Suprapubic skin (tissue), 4 donors: ENCODE data around the gene TPRN. TPM values are rescaled to one million over a fixed set of nuclear protein-coding genes. Genes with fewer than 3 reads are reported as not detected.
A peak's percentile ranks its signal among the peaks of the same experiment; 100 is the strongest.
"Not testable (repeated sequence)": the region's sequence is repeated elsewhere in the genome, so short reads cannot be mapped to it uniquely, and the experiment has no call there.

Experiments
- DNase-seq, 2 donors: peaks; one replicate each; pipeline ENCODE4 v3.0.0-alpha.2; 2019; ENCODE audit warnings: low spot score in 2 of 2
- H3K27ac ChIP-seq: fragments of 200-600 bp; sonication (generic); one replicate; pipeline ENCODE4 v1.5.1; 2019
- H3K27me3 ChIP-seq: fragments of 200-600 bp; sonication (generic); one replicate; pipeline ENCODE4 v1.5.1; 2019
- H3K36me3 ChIP-seq: fragments of 200-600 bp; sonication (generic); one replicate; pipeline ENCODE4 v1.5.1; 2019
- H3K4me1 ChIP-seq: fragments of 200-600 bp; sonication (generic); one replicate; pipeline ENCODE4 v1.5.1; 2019
- H3K4me3 ChIP-seq: fragments of 200-600 bp; sonication (generic); one replicate; pipeline ENCODE4 v1.5.1; 2019; ENCODE audit warnings: mild to moderate bottlenecking
- H3K9me3 ChIP-seq: fragments of 200-600 bp; sonication (generic); one replicate; pipeline ENCODE4 v1.5.1; 2019
- CTCF ChIP-seq, 2 donors: fragments of 200-600 bp in 1 of 2; fragments of 450-650 bp in 1 of 2; sonication (generic) in 1 of 2; IDR thresholded peaks; one replicate each; pipeline ENCODE4 v1.5.1; 2016 to 2019; ENCODE audit warnings: antibody characterized with exemption in 2 of 2, mild to moderate bottlenecking in 1 of 2, moderate library complexity in 1 of 2
- EP300 ChIP-seq: sonication (generic); formaldehyde crosslinking; IDR thresholded peaks from one replicate; pipeline ENCODE4 v1.6.1; 2017; ENCODE audit warnings: antibody characterized with exemption
- POLR2A ChIP-seq, 2 donors: fragments of 450-650 bp; IDR thresholded peaks; one replicate each; pipeline ENCODE4 v1.6.1; 2017; ENCODE audit warnings: antibody characterized with exemption in 2 of 2, mild to moderate bottlenecking in 2 of 2, moderate library complexity in 2 of 2
- POLR2AphosphoS5 ChIP-seq, 3 donors: sonication (generic); formaldehyde crosslinking; IDR thresholded peaks; one replicate each; pipeline ENCODE4 v1.6.1; 2017; ENCODE audit warnings: antibody characterized with exemption in 3 of 3
- WGBS: methylation state at CpG from one replicate; pipeline ENCODE4 v1.1.5; 2018; 5-methylcytosine and 5-hydroxymethylcytosine counted together
- total RNA-seq, 4 donors: library from RNA; depleted of rRNA; stranded (reverse); fragments of >200 nt; gene quantifications; one replicate each; pipeline ENCODE4 v1.1.0, GENCODE V29; 2016

TPRN gene
- total RNA-seq, 4 donors from 2014 or later = 12.6 to 23.6 (median 18.7) TPM

GRCh38 chr9:137244486-137245449, 44.2 kb upstream of the TPRN start:
- Histone ChIP-seq H3K27me3 (no peaks in the 10 kb centered on the region), H3K4me1 (peaks cover 45% of the 10 kb centered on the region), H3K4me3 (no peak overlapping the region), H3K27ac (no peak overlapping the region), H3K36me3 (peaks cover 15% of the 10 kb centered on the region), H3K9me3 (no peaks in the 10 kb centered on the region)
- no peak for DNase-seq
- no peak for TF ChIP-seq EP300
- no peak for TF ChIP-seq POLR2AphosphoS5 (IDR thresholded peaks at IDR 0.05)
- TF ChIP-seq POLR2A (IDR thresholded peaks at IDR 0.05) = no peak
- TF ChIP-seq CTCF (IDR thresholded peaks at IDR 0.05) = no peak
- WGBS = 29% methylated on average over 11 of the region's 36 CpGs

- 60% methylated on average over 11 of the region's 15 CpGs for WGBS
- Histone ChIP-seq H3K9me3 (no peaks in the 10 kb centered on the region), H3K27ac (no peak overlapping the region), H3K4me3 (no peak overlapping the region), H3K4me1 (peaks cover 54% of the 10 kb centered on the region), H3K27me3 (no peaks in the 10 kb centered on the region), H3K36me3 (peaks cover 15% of the 10 kb centered on the region)
- TF ChIP-seq POLR2A (IDR thresholded peaks at IDR 0.05) = no peak
- TF ChIP-seq EP300 = no peak
- TF ChIP-seq POLR2AphosphoS5 (IDR thresholded peaks at IDR 0.05) = no peak
- no peak for TF ChIP-seq CTCF (IDR thresholded peaks at IDR 0.05)
- no peak for DNase-seq
These were observed 43.3 kb upstream of the TPRN start for GRCh38 chr9:137243626-137244485.

GRCh38 chr9:137243266-137243625, 42.7 kb upstream of the TPRN start:
- peaks cover 60% of the 10 kb centered on the region for H3K4me1 ChIP-seq
- H3K4me3 ChIP-seq, H3K27ac ChIP-seq, H3K27me3 ChIP-seq, DNase-seq, H3K9me3 ChIP-seq: not testable (repeated sequence)
- peaks cover 15% of the 10 kb centered on the region for H3K36me3 ChIP-seq
- 82% methylated on average over 14 of the region's 18 CpGs for WGBS

- Histone ChIP-seq H3K27me3 (no peaks in the 10 kb centered on the region), H3K4me1 (peaks cover 67% of the 10 kb centered on the region), H3K9me3 (no peaks in the 10 kb centered on the region), H3K27ac (peak overlapping the region; percentile 96), H3K4me3 (peak overlapping the region; percentile 88), H3K36me3 (peaks cover 15% of the 10 kb centered on the region)
- DNase-seq = no peak
- TF ChIP-seq POLR2A (IDR thresholded peaks at IDR 0.05) = no peak
- TF ChIP-seq EP300 = no peak
- TF ChIP-seq CTCF (IDR thresholded peaks at IDR 0.05) = no peak
- no peak for TF ChIP-seq POLR2AphosphoS5 (IDR thresholded peaks at IDR 0.05)
- 62% methylated on average over 16 of the region's 36 CpGs for WGBS
These were observed 42.0 kb upstream of the TPRN start for GRCh38 chr9:137242269-137243203.

GRCh38 chr9:137241490-137242268, 41.1 kb upstream of the TPRN start:
- no peaks in the 10 kb centered on the region for H3K9me3 ChIP-seq
- WGBS = 35% methylated on average over 4 of the region's 83 CpGs
- H3K27ac ChIP-seq = peak overlapping the region; percentile 96
- TF ChIP-seq POLR2A (IDR thresholded peaks at IDR 0.05) (no peak), POLR2AphosphoS5 (IDR thresholded peaks at IDR 0.05) (peak in 2 of 3 donors; percentile 16 to 21)
- peaks cover 15% of the 10 kb centered on the region for H3K36me3 ChIP-seq
- H3K4me3 ChIP-seq = peak overlapping the region; percentile 88
- H3K27me3 ChIP-seq = no peaks in the 10 kb centered on the region
- H3K4me1 ChIP-seq = peaks cover 76% of the 10 kb centered on the region
- no peak for DNase-seq
